ENCODE measurements around the gene ARHGEF12.

Gene ARHGEF12
- 29.4 to 81.5 (median 58.4) reads per million in 17 experiments for total RNA-seq

- peak; percentile 83 to 94 (median 90) for DNase-seq
Observed at GRCh38 chr11:120335908-120336640, at the start of gene ARHGEF12. TSS of gene ARHGEF12 (plus strand) at chr11:120336413. CDS start at chr11:120337244, 831 bp downstream.

- DNase-seq: no peak
Observed at GRCh38 chr11:120288021-120288420, 48.2 kb upstream of the ARHGEF12 start.

GRCh38 chr11:120289426-120289825 is 46.8 kb upstream of the ARHGEF12 start:
- peak in 3 of 4 experiments; percentile 23 to 29 (median 24) for DNase-seq

GRCh38 chr11:120290956-120291355 is 45.3 kb upstream of the ARHGEF12 start:
- DNase-seq: no peak

GRCh38 chr11:120293038-120293800 is 43.0 kb upstream of the ARHGEF12 start:
- no peak for DNase-seq

- no peak for DNase-seq
Observed at GRCh38 chr11:120294096-120294495, 42.1 kb upstream of the ARHGEF12 start.

GRCh38 chr11:120295099-120295498 is 41.1 kb upstream of the ARHGEF12 start:
- DNase-seq: no peak

GRCh38 chr11:120296554-120296953 is 39.7 kb upstream of the ARHGEF12 start:
- DNase-seq: no peak

GRCh38 chr11:120298461-120298860 is 37.8 kb upstream of the ARHGEF12 start:
- DNase-seq: no peak

- DNase-seq: no peak
Observed at GRCh38 chr11:120302001-120302805, 34.0 kb upstream of the ARHGEF12 start.

- DNase-seq: peak; percentile 83 to 91 (median 88)
Observed at GRCh38 chr11:120303004-120303637, 33.1 kb upstream of the ARHGEF12 start.

- peak in 3 of 4 experiments; percentile 37 to 49 (median 40) for DNase-seq
Observed at GRCh38 chr11:120304526-120304925, 31.7 kb upstream of the ARHGEF12 start.

- no peak for DNase-seq
Observed at GRCh38 chr11:120305286-120305685, 30.9 kb upstream of the ARHGEF12 start.

- DNase-seq: no peak
Observed at GRCh38 chr11:120306519-120307242, 29.5 kb upstream of the ARHGEF12 start.

GRCh38 chr11:120307476-120307875 is 28.7 kb upstream of the ARHGEF12 start:
- no peak for DNase-seq

GRCh38 chr11:120308081-120308480 is 28.1 kb upstream of the ARHGEF12 start:
- no peak for DNase-seq

- DNase-seq: no peak
Observed at GRCh38 chr11:120310870-120311269, 25.3 kb upstream of the ARHGEF12 start.

- DNase-seq: no peak
Observed at GRCh38 chr11:120314861-120315260, 21.4 kb upstream of the ARHGEF12 start.

- no peak for DNase-seq
Observed at GRCh38 chr11:120316880-120317688, 19.1 kb upstream of the ARHGEF12 start.

GRCh38 chr11:120317689-120318480 is 18.3 kb upstream of the ARHGEF12 start:
- no peak for DNase-seq

All from suppressor macrophage (primary cell).